GM21423 (cell line): ENCODE data around the gene TTLL13.

ENCODE experiments used
- ATAC-seq: cut with Tn5 transposase; IDR thresholded peaks from one replicate; pipeline ENCODE4 v1.9.1; 2021; ENCODE audit warnings: mild to moderate bottlenecking, moderate library complexity; ENCODE audit not compliant: unreplicated experiment

Gene TTLL13

GRCh38 chr15:90249203-90249863 lies at the start of gene TTLL13:
Gene TTLL13 (plus strand): TSS chr15:90249556. CDS start chr15:90250631, 1,075 bp downstream.
- peak; percentile 81 for ATAC-seq

GRCh38 chr15:90200534-90201129 lies 48.7 kb upstream of the TTLL13 start:
- ATAC-seq: peak; percentile 7

- ATAC-seq: peak; percentile 84
Observed at GRCh38 chr15:90201130-90201943, 48.0 kb upstream of the TTLL13 start, which contains the start of gene SEMA4B. Gene SEMA4B (plus strand): TSS chr15:90201330. CDS start chr15:90201579, 249 bp downstream.

- no peak for ATAC-seq
Observed at GRCh38 chr15:90201944-90202375, 47.4 kb upstream of the TTLL13 start.

GRCh38 chr15:90202929-90203328 lies 46.4 kb upstream of the TTLL13 start:
- no peak for ATAC-seq

- ATAC-seq: no peak
Observed at GRCh38 chr15:90203473-90203872, 45.9 kb upstream of the TTLL13 start.

GRCh38 chr15:90203922-90204321 lies 45.4 kb upstream of the TTLL13 start:
- no peak for ATAC-seq

GRCh38 chr15:90205050-90205848 lies 44.1 kb upstream of the TTLL13 start:
- ATAC-seq: no peak

GRCh38 chr15:90205886-90206285 lies 43.5 kb upstream of the TTLL13 start:
- no peak for ATAC-seq

- ATAC-seq: no peak
Observed at GRCh38 chr15:90207252-90207651, 42.1 kb upstream of the TTLL13 start.

- ATAC-seq: no peak
Observed at GRCh38 chr15:90208356-90208755, 41.0 kb upstream of the TTLL13 start.

- ATAC-seq: no peak
Observed at GRCh38 chr15:90209591-90209990, 39.8 kb upstream of the TTLL13 start.

GRCh38 chr15:90210593-90210992 lies 38.8 kb upstream of the TTLL13 start:
- no peak for ATAC-seq

- ATAC-seq: no peak
Observed at GRCh38 chr15:90211009-90211408, 38.3 kb upstream of the TTLL13 start.

GRCh38 chr15:90211440-90212143 lies 37.8 kb upstream of the TTLL13 start:
- ATAC-seq: no peak

GRCh38 chr15:90212221-90213098 lies 36.9 kb upstream of the TTLL13 start:
- ATAC-seq: no peak

- ATAC-seq: no peak
Observed at GRCh38 chr15:90213122-90213817, 36.1 kb upstream of the TTLL13 start.

- no peak for ATAC-seq
Observed at GRCh38 chr15:90213818-90214204, 35.5 kb upstream of the TTLL13 start.
